Heart left ventricle (tissue), 13 donors: ENCODE data around the gene SORCS1.

Experiments
- POLR2A ChIP-seq, 2 donors: fragments of 450-650 bp; IDR thresholded peaks; one replicate each; pipeline ENCODE4 v1.6.1; 2017; ENCODE audit warnings: antibody characterized with exemption in 2 of 2, mild to moderate bottlenecking in 2 of 2, moderate library complexity in 2 of 2
- TF ChIP-seq, protein P1 (sequence below), 12 donors: fragments of 200-600 bp; sonication (generic) in 4 of 12; IDR thresholded peaks; one replicate each; pipeline versions ENCODE4 v1.5.0 to v1.8.0; 2018 to 2022; ENCODE audit warnings: antibody characterized with exemption in 12 of 12, mild to moderate bottlenecking in 5 of 12
- donor health status: ischemic (EF 13 %, LVEDD 7.1; RV severe dilation, severe dysfunction).
- donor health status: DM: no; HTN: yes; CAD: no.
- donor health status: DM: no; HTN: no; CAD: no.
- donor health status: ischemic (EF 25% LVEDD 6.9; RV normal size, moderate dysfunction).
- donor health status: ischemic (EF 25% LVEDD 5.7; RV mildly dilated, moderate dysfunction).
- donor health status: ischemic (EF 35%, LVEDD 5.7; RV mildly dilated, moderate dysfunction).
- donor health status: nonischemic (EF 11% LVEDD 7.7; RV severe dilation, severe dysfunction).
- donor health status: DM: yes; HTN: yes; CAD: no.
- donor health status: PGD.
- donor health status: ischemic (EF 29% LVEDD 5.4; RV normal size, mild dysfunction).
- donor health status: nonischemic (EF 23%, LVEDD 6.1; RV moderate dilation, normal function).

DNA sequence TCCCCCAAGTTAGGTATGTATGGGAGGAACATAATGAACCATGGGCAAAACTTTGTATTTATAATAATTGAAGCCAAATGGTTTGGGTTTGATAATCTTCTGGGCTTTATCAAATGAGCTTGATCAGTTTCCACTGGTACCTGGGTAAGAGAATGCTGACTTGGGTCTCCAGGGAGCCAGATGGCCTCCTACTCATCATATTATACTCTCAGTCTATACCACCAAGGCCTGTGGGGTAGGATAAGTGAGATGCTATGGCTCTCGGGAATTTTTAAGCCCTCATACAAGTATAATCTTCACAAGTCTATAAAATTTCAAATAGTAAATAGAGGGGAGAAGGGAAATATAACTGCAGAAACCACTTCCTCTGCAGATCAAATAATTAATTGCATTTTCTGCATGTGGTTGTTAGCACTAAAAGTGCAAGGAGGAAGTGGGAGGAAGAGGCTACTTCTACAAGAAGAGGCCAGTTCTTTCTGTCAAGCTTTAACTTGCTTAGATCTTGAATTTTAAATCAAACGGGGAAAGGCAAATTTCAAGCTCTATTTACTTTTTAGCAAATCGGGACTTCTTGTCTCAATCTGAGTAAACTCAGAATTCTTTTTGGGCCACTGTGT is 349.0 kb downstream of the SORCS1 start:
- TF ChIP-seq, protein P1, sequence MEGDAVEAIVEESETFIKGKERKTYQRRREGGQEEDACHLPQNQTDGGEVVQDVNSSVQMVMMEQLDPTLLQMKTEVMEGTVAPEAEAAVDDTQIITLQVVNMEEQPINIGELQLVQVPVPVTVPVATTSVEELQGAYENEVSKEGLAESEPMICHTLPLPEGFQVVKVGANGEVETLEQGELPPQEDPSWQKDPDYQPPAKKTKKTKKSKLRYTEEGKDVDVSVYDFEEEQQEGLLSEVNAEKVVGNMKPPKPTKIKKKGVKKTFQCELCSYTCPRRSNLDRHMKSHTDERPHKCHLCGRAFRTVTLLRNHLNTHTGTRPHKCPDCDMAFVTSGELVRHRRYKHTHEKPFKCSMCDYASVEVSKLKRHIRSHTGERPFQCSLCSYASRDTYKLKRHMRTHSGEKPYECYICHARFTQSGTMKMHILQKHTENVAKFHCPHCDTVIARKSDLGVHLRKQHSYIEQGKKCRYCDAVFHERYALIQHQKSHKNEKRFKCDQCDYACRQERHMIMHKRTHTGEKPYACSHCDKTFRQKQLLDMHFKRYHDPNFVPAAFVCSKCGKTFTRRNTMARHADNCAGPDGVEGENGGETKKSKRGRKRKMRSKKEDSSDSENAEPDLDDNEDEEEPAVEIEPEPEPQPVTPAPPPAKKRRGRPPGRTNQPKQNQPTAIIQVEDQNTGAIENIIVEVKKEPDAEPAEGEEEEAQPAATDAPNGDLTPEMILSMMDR (IDR thresholded peaks at IDR 0.05), result no peak
- no peak for TF ChIP-seq POLR2A (IDR thresholded peaks at IDR 0.05)
